Heart left ventricle (tissue), 16 donors: ENCODE measurements around the gene TBC1D2. TPM values are rescaled to one million over a fixed set of nuclear protein-coding genes. Genes with fewer than 3 reads are reported as not detected.

Experiments
- ATAC-seq, 4 donors: fragments of 200-7000 bp; cut with Tn5 transposase; one replicate each; pipeline ENCODE4 v1.9.1; 2020 to 2022; ENCODE audit warnings: moderate library complexity in 4 of 4, mild to moderate bottlenecking in 3 of 4, moderate number of reproducible peaks in 1 of 4
- DNase-seq, 5 donors: peaks; one replicate each; pipeline ENCODE4 v3.0.0-alpha.2; 2020
- H3K27ac ChIP-seq, 12 donors: fragments of 200-600 bp; sonication (generic) in 4 of 12; one replicate each; pipeline versions ENCODE4 v1.5.0 to v1.8.0; 2016 to 2022; ENCODE audit warnings: mild to moderate bottlenecking in 2 of 12
- H3K27me3 ChIP-seq, 9 donors: fragments of 200-600 bp; sonication (generic) in 2 of 9; one replicate each; pipeline versions ENCODE4 v1.5.1 to v1.8.0; 2016 to 2022; ENCODE audit warnings: mild to moderate bottlenecking in 3 of 9
- H3K36me3 ChIP-seq, 9 donors: fragments of 200-600 bp; sonication (generic) in 2 of 9; one replicate each; pipeline versions ENCODE4 v1.5.0 to v1.8.0; 2018 to 2022; ENCODE audit warnings: mild to moderate bottlenecking in 2 of 9
- H3K4me1 ChIP-seq, 12 donors: fragments of 200-600 bp; sonication (generic) in 4 of 12; one replicate each; pipeline versions ENCODE4 v1.5.0 to v1.8.0; 2016 to 2022; ENCODE audit warnings: mild to moderate bottlenecking in 3 of 12
- H3K4me3 ChIP-seq, 12 donors: fragments of 200-600 bp; sonication (generic) in 4 of 12; one replicate each; pipeline versions ENCODE4 v1.5.0 to v1.8.0; 2017 to 2022; ENCODE audit warnings: mild to moderate bottlenecking in 9 of 12, moderate library complexity in 4 of 12
- H3K9me3 ChIP-seq, 12 donors: fragments of 200-600 bp; sonication (generic) in 4 of 12; one replicate each; pipeline versions ENCODE4 v1.5.0 to v1.8.0; 2016 to 2022; ENCODE audit warnings: mild to moderate bottlenecking in 1 of 12
- CTCF ChIP-seq, 12 donors: fragments of 200-600 bp; sonication (generic) in 4 of 12; IDR thresholded peaks; one replicate each; pipeline versions ENCODE4 v1.5.0 to v1.8.0; 2018 to 2022; ENCODE audit warnings: antibody characterized with exemption in 12 of 12, mild to moderate bottlenecking in 5 of 12
- POLR2A ChIP-seq, 2 donors: fragments of 450-650 bp; IDR thresholded peaks; one replicate each; pipeline ENCODE4 v1.6.1; 2017; ENCODE audit warnings: antibody characterized with exemption in 2 of 2, mild to moderate bottlenecking in 2 of 2, moderate library complexity in 2 of 2
- WGBS, 4 donors: extraction: QIAGEN DNeasy Blood & Tissue Kit in 2 of 4; methylation state at CpG; one replicate each; pipeline versions ENCODE4 v1.1.5 to v1.1.7; 2013 to 2018; 5-methylcytosine and 5-hydroxymethylcytosine counted together
- intact Hi-C, 10 donors: fragments of 100-400 bp; cut with DNase I; formaldehyde crosslinking; loops; one replicate each; pipeline versions ENCODE4 v1.11.1 to v1.14.2; 2022
- polyA plus RNA-seq, 2 donors: library from polyadenylated mRNA; stranded (reverse); fragments of 200-250 nt; gene quantifications; one replicate each; pipeline ENCODE4 v1.2.3, GENCODE V29; 2013
- total RNA-seq, 9 donors: library from RNA; depleted of rRNA in 2 of 9; stranded (reverse); fragments of >200 nt in 2 of 9; fragmentation: NEBNext Ultra II Directional in 3 of 9; extraction: Animal tissue kit (Norgen Biotek cat#: 25700) in 3 of 9; gene quantifications; one replicate each; pipeline versions ENCODE4 v1.1.0 to v1.2.4, GENCODE V29; 2016 to 2023
- donor health status: ischemic (EF 13 %, LVEDD 7.1; RV severe dilation, severe dysfunction).
- donor health status: healthy with polysubstance abuse.
- donor health status: DM: no; HTN: yes; CAD: no.
- donor health status: DM: no; HTN: no; CAD: no.
- donor health status: ischemic (EF 25% LVEDD 6.9; RV normal size, moderate dysfunction).
- donor health status: ischemic (EF 25% LVEDD 5.7; RV mildly dilated, moderate dysfunction).
- donor health status: healthy.
- donor health status: DM: yes; HTN: yes; CAD: no.
- donor health status: ischemic (EF 35%, LVEDD 5.7; RV mildly dilated, moderate dysfunction).
- donor health status: nonischemic (EF 11% LVEDD 7.7; RV severe dilation, severe dysfunction).
- donor health status: DM: yes; HTN: yes; CAD: no.
- donor health status: PGD.
- donor health status: ischemic (EF 29% LVEDD 5.4; RV normal size, mild dysfunction).
- donor health status: nonischemic (EF 23%, LVEDD 6.1; RV moderate dilation, normal function).

TBC1D2 gene
- total and polyA plus RNA-seq, 11 donors = 1.1 to 9.4 (median 2.2) TPM

GRCh38 chr9:98222885-98223691, 32.4 kb downstream of the TBC1D2 start:
- H3K4me3 ChIP-seq = no peak overlapping the region
- peaks cover 0 to 16% (median 0%) of the 10 kb centered on the region in 12 donors for H3K4me1 ChIP-seq
- no peak for DNase-seq
- intact Hi-C loops = no loop called here
- no peaks in the 10 kb centered on the region for H3K27me3 ChIP-seq
- no peaks in the 10 kb centered on the region for H3K9me3 ChIP-seq
- ATAC-seq = peak in 2 of 4 donors; percentile 45 to 54
- TF ChIP-seq CTCF (IDR thresholded peaks at IDR 0.05) (no peak), POLR2A (IDR thresholded peaks at IDR 0.05) (no peak)
- H3K36me3 ChIP-seq = peaks cover 0 to 69% (median 10%) of the 10 kb centered on the region in 9 donors
- peak overlapping the region in 2 of 12 donors; percentile 6 to 32 for H3K27ac ChIP-seq
- WGBS, 4 donors = 54 to 74% (median 62%) methylated on average over 5 of the region's 5 CpGs

GRCh38 chr9:98220911-98221310, 34.5 kb downstream of the TBC1D2 start:
- Histone ChIP-seq H3K4me3 (no peak overlapping the region), H3K4me1 (peaks cover 0 to 16% (median 0%) of the 10 kb centered on the region in 12 donors), H3K36me3 (peaks cover 0 to 68% (median 12%) of the 10 kb centered on the region in 9 donors), H3K27me3 (no peaks in the 10 kb centered on the region), H3K9me3 (no peaks in the 10 kb centered on the region), H3K27ac (no peak overlapping the region)
- TF ChIP-seq CTCF (IDR thresholded peaks at IDR 0.05) (no peak), POLR2A (IDR thresholded peaks at IDR 0.05) (no peak)
- ATAC-seq (no peak), DNase-seq (no peak)
- intact Hi-C loops = no loop called here
- 95 to 97% (median 96%) methylated on average over 21 of the region's 21 CpGs for WGBS, 4 donors

GRCh38 chr9:98219794-98220370, 35.6 kb downstream of the TBC1D2 start:
- WGBS, 4 donors = 90 to 94% (median 93%) methylated on average over 10 to 11 of the region's 11 CpGs
- no peak for DNase-seq
- intact Hi-C loops = no loop called here
- Histone ChIP-seq H3K4me3 (no peak overlapping the region), H3K9me3 (no peaks in the 10 kb centered on the region), H3K4me1 (peaks cover 0 to 16% (median 0%) of the 10 kb centered on the region in 12 donors), H3K27ac (no peak overlapping the region), H3K36me3 (peaks cover 0 to 68% (median 12%) of the 10 kb centered on the region in 9 donors), H3K27me3 (no peaks in the 10 kb centered on the region)
- ATAC-seq = no peak
- TF ChIP-seq CTCF (IDR thresholded peaks at IDR 0.05) = no peak
- TF ChIP-seq POLR2A (IDR thresholded peaks at IDR 0.05) = no peak

- Histone ChIP-seq H3K4me1 (peaks cover 0 to 16% (median 0%) of the 10 kb centered on the region in 12 donors), H3K27ac (no peak overlapping the region), H3K27me3 (no peaks in the 10 kb centered on the region), H3K36me3 (peaks cover 0 to 71% (median 12%) of the 10 kb centered on the region in 9 donors), H3K4me3 (no peak overlapping the region), H3K9me3 (no peaks in the 10 kb centered on the region)
- ATAC-seq = no peak
- 93 to 94% (median 94%) methylated on average over 7 of the region's 7 CpGs for WGBS, 4 donors
- intact Hi-C loops = no loop called here
- no peak for TF ChIP-seq POLR2A (IDR thresholded peaks at IDR 0.05)
- TF ChIP-seq CTCF (IDR thresholded peaks at IDR 0.05) = no peak
- DNase-seq = no peak
Measured at GRCh38 chr9:98219364-98219716, 36.1 kb downstream of the TBC1D2 start.
